Pancreas (tissue), 10 donors: ENCODE data around the gene SEPTIN10. TPM values are rescaled to one million over a fixed set of nuclear protein-coding genes. Genes with fewer than 3 reads are reported as not detected.

Experiments used
- ATAC-seq, 4 donors: fragments of 200-7000 bp; cut with Tn5 transposase; one replicate each; pipeline versions ENCODE4 v1.8.0 to v1.9.1; 2020; ENCODE audit warnings: mild to moderate bottlenecking in 4 of 4, moderate library complexity in 4 of 4
- DNase-seq, 6 donors: peaks; one replicate each; pipeline ENCODE4 v3.0.0-alpha.2; 2020
- FAIRE-seq: peaks from 2 replicates; lab custom pipeline; 2012; peaks lifted over from hg19 to GRCh38; lab: Jason Lieb, UNC
- H3K27ac ChIP-seq, 4 donors: fragments of 200-600 bp; sonication (generic); 1 replicate in 3 of 4; 2 replicates in 1 of 4; pipeline versions ENCODE4 v1.5.0 to v1.8.0; 2020
- H3K27me3 ChIP-seq, 4 donors: fragments of 200-600 bp; one replicate each; pipeline ENCODE4 v1.8.0; 2021
- H3K36me3 ChIP-seq, 3 donors: fragments of 200-600 bp; sonication (generic) in 1 of 3; one replicate each; pipeline versions ENCODE4 v1.5.0 to v1.8.0; 2020 to 2021
- H3K4me1 ChIP-seq, 3 donors: fragments of 200-600 bp; one replicate each; pipeline ENCODE4 v1.8.0; 2021
- H3K4me3 ChIP-seq, 4 donors: fragments of 200-600 bp; sonication (generic) in 2 of 4; one replicate each; pipeline versions ENCODE4 v1.5.0 to v1.8.0; 2020 to 2021
- H3K9me3 ChIP-seq, 4 donors: fragments of 200-600 bp; one replicate each; pipeline ENCODE4 v1.8.0; 2021
- CTCF ChIP-seq, 4 donors: fragments of 200-600 bp; sonication (generic) in 3 of 4; IDR thresholded peaks; one replicate each; pipeline versions ENCODE4 v1.5.0 to v1.8.0; 2021; ENCODE audit warnings: antibody characterized with exemption in 4 of 4
- WGBS, 2 donors: extraction: QIAGEN DNeasy Blood & Tissue Kit; methylation state at CpG; one replicate each; pipeline ENCODE4 v1.1.7; 2013; 5-methylcytosine and 5-hydroxymethylcytosine counted together
- intact Hi-C, 3 donors: fragments of 100-400 bp; cut with DNase I; formaldehyde crosslinking; loops; one replicate each; pipeline versions ENCODE4 v1.11.1 to v1.14.2; 2022
- polyA plus RNA-seq, 2 donors: library from polyadenylated mRNA; stranded (reverse); fragments of 200-250 nt; gene quantifications; one replicate each; pipeline ENCODE4 v1.2.3, GENCODE V29; 2013
- total RNA-seq, 6 donors: library from RNA; stranded (reverse); fragmentation: NEBNext Ultra II Directional in 4 of 6; extraction: Animal tissue kit (Norgen Biotek cat#: 25700) in 4 of 6; gene quantifications; one replicate each; pipeline versions ENCODE4 v1.2.1 to v1.2.4, GENCODE V29; 2021 to 2023
- donor health status: healthy with polysubstance abuse.
- donor health status: DM: no; HTN: no; CAD: no; lungs with moderate emphysema.
- donor health status: DM: no; HTN: no; CAD: no.
- donor health status: control.
- donor health status: control.
- donor health status: Bipolar disorder and iron deficiency.
- donor health status: DM: yes; HTN: yes; CAD: no.
- donor health status: DM: no; HTN: no; CAD: no.
- donor health status: DM: no; HTN: no; CAD: no.
- donor health status: DM: yes; HTN: yes; CAD: no.

Gene SEPTIN10
- total and polyA plus RNA-seq, 8 donors = 7.9 to 27.1 (median 16.2) TPM

GRCh38 chr2:109638795-109639194 lies 25.0 kb upstream of the SEPTIN10 start:
- TF ChIP-seq CTCF (IDR thresholded peaks at IDR 0.05) = no peak
- H3K36me3 ChIP-seq = no peaks in the 10 kb centered on the region
- peak in 3 of 4 donors; percentile 31 to 61 (median 55) for ATAC-seq
- intact Hi-C loops = no loop called here
- DNase-seq = no peak
- peaks cover 0 to 9% (median 4%) of the 10 kb centered on the region in 3 donors for H3K4me1 ChIP-seq
- FAIRE-seq = no peak
- no peaks in the 10 kb centered on the region for H3K9me3 ChIP-seq
- no peaks in the 10 kb centered on the region for H3K27me3 ChIP-seq
- no peak overlapping the region for H3K4me3 ChIP-seq
- no peak overlapping the region for H3K27ac ChIP-seq
- 20 to 30% methylated on average over 3 of the region's 3 CpGs for WGBS, 2 donors

- intact Hi-C loops = no loop called here
- no peaks in the 10 kb centered on the region for H3K9me3 ChIP-seq
- ATAC-seq (peak in 2 of 4 donors; percentile 58 to 78), DNase-seq (no peak), FAIRE-seq (no peak)
- H3K4me3 ChIP-seq = no peak overlapping the region
- no peaks in the 10 kb centered on the region for H3K27me3 ChIP-seq
- peaks cover 0 to under 1% (median 0%) of the 10 kb centered on the region in 3 donors for H3K4me1 ChIP-seq
- WGBS, 2 donors = 84 to 86% methylated on average over 9 of the region's 9 CpGs
- no peaks in the 10 kb centered on the region for H3K36me3 ChIP-seq
- no peak for TF ChIP-seq CTCF (IDR thresholded peaks at IDR 0.05)
- H3K27ac ChIP-seq = no peak overlapping the region
Measured at GRCh38 chr2:109637749-109638570, 24.2 kb upstream of the SEPTIN10 start.

- H3K9me3 ChIP-seq = no peaks in the 10 kb centered on the region
- no peaks in the 10 kb centered on the region for H3K36me3 ChIP-seq
- WGBS, 2 donors = 84 to 96% methylated on average over 1 of the region's 1 CpG
- no peak overlapping the region for H3K4me3 ChIP-seq
- H3K27ac ChIP-seq = no peak overlapping the region
- no peaks in the 10 kb centered on the region for H3K27me3 ChIP-seq
- ATAC-seq = peak in 2 of 4 donors; percentile 49 to 70
- DNase-seq = no peak
- H3K4me1 ChIP-seq = no peaks in the 10 kb centered on the region
- no peak for FAIRE-seq
- no peak for TF ChIP-seq CTCF (IDR thresholded peaks at IDR 0.05)
- intact Hi-C loops = no loop called here
Measured at GRCh38 chr2:109636317-109636716, 22.6 kb upstream of the SEPTIN10 start.

GRCh38 chr2:109635426-109636304 lies 21.9 kb upstream of the SEPTIN10 start:
- Histone ChIP-seq H3K36me3 (no peaks in the 10 kb centered on the region), H3K27ac (no peak overlapping the region), H3K9me3 (no peaks in the 10 kb centered on the region), H3K27me3 (no peaks in the 10 kb centered on the region), H3K4me1 (no peaks in the 10 kb centered on the region), H3K4me3 (no peak overlapping the region)
- intact Hi-C loops = no loop called here
- TF ChIP-seq CTCF (IDR thresholded peaks at IDR 0.05) = no peak
- FAIRE-seq (no peak), DNase-seq (no peak), ATAC-seq (no peak)
- WGBS, 2 donors = 87 to 91% methylated on average over 11 of the region's 11 CpGs
